DOHH2 (cell line): Measurements from ENCODE around the gene HOMER3.

Experiments used
- H3F3A ChIP-seq: fragments of 200-600 bp; sonication (generic), shearing (Covaris generic); 2 replicates; pipeline ENCODE4 v1.6.0; 2016; ENCODE audit warnings: antibody characterized with exemption, mild to moderate bottlenecking; ENCODE audit not compliant: control insufficient read depth, insufficient read depth
- H3K27ac ChIP-seq: fragments of 200-600 bp; sonication (generic); 2 replicates; pipeline ENCODE4 v1.5.1; 2014; ENCODE audit warnings: low read depth, mild to moderate bottlenecking, low read length, moderate library complexity
- H3K27me3 ChIP-seq: fragments of 200-600 bp; sonication (generic); 2 replicates; pipeline ENCODE4 v1.6.1; 2014; ENCODE audit warnings: mild to moderate bottlenecking, low read length, mixed read lengths; ENCODE audit not compliant: control insufficient read depth
- H3K36me3 ChIP-seq: fragments of 200-600 bp; sonication (generic); 2 replicates; pipeline ENCODE4 v1.6.1; 2014; ENCODE audit warnings: mild to moderate bottlenecking, low read length, moderate library complexity, mixed read lengths; ENCODE audit not compliant: control insufficient read depth
- H3K4me1 ChIP-seq: fragments of 200-600 bp; sonication (generic); 2 replicates; pipeline ENCODE4 v1.6.1; 2014; ENCODE audit warnings: mild to moderate bottlenecking, low read length, mixed read lengths; ENCODE audit not compliant: control insufficient read depth
- H3K4me2 ChIP-seq: fragments of 200-600 bp; sonication (generic); 2 replicates; pipeline ENCODE4 v1.6.0; 2014; ENCODE audit warnings: mild to moderate bottlenecking, low read length, moderate library complexity
- H3K4me3 ChIP-seq: fragments of 200-600 bp; sonication (generic); 2 replicates; pipeline ENCODE4 v1.5.1; 2014; ENCODE audit warnings: mild to moderate bottlenecking, low read length, mixed read lengths
- H3K79me2 ChIP-seq: fragments of 200-600 bp; sonication (generic); 2 replicates; pipeline ENCODE4 v1.6.1; 2014; ENCODE audit warnings: mild to moderate bottlenecking, low read length, mixed read lengths; ENCODE audit not compliant: control insufficient read depth
- H3K9me2 ChIP-seq: fragments of 200-600 bp; sonication (generic); replicated peaks from 2 replicates; pipeline ENCODE4 v1.6.1; 2014; ENCODE audit warnings: mild to moderate bottlenecking, low read length, mixed read lengths; ENCODE audit not compliant: control insufficient read depth
- H3K9me3 ChIP-seq: fragments of 200-600 bp; sonication (generic); 2 replicates; pipeline ENCODE4 v1.6.1; 2014; ENCODE audit warnings: antibody characterized with exemption, low read length, mixed read lengths; ENCODE audit not compliant: control insufficient read depth, insufficient read depth
- H4K20me1 ChIP-seq: fragments of 200-600 bp; sonication (generic); 2 replicates; pipeline ENCODE4 v1.6.0; 2014; ENCODE audit warnings: low read depth, mild to moderate bottlenecking, antibody characterized with exemption, low read length, moderate library complexity; ENCODE audit not compliant: control insufficient read depth, insufficient read depth
- CTCF ChIP-seq: fragments of 200-600 bp; sonication (generic); IDR thresholded peaks from one replicate; pipeline ENCODE4 v1.5.1; 2014; ENCODE audit warnings: antibody characterized with exemption, mild to moderate bottlenecking, low read depth, low read length; ENCODE audit not compliant: poor library complexity, severe bottlenecking
- EZH2phosphoT487 ChIP-seq: fragments of 200-600 bp; sonication (generic); IDR thresholded peaks from 2 replicates; pipeline ENCODE4 v1.6.1; 2017; ENCODE audit warnings: borderline replicate concordance, mild to moderate bottlenecking, antibody characterized with exemption, low read length, moderate library complexity, mixed read lengths

HOMER3 gene

GRCh38 chr19:18982669-18983068, 41.7 kb upstream of the HOMER3 start:
- no peaks in the 10 kb centered on the region for H3K79me2 ChIP-seq
- H3F3A ChIP-seq = no peaks in the 10 kb centered on the region
- H3K9me2 ChIP-seq = no peaks in the 10 kb centered on the region
- H3K27me3 ChIP-seq = peaks cover 2% of the 10 kb centered on the region; the same call in 1 of the 2 replicates
- no peak for TF ChIP-seq CTCF
- no peak for TF ChIP-seq EZH2phosphoT487
- H3K4me3 ChIP-seq = no peak overlapping the region
- H3K36me3 ChIP-seq = no peaks in the 10 kb centered on the region
- H3K4me1 ChIP-seq = peaks cover 7% of the 10 kb centered on the region; the same call in 1 of the 2 replicates
- no peaks in the 10 kb centered on the region for H4K20me1 ChIP-seq
- H3K9me3 ChIP-seq = no peaks in the 10 kb centered on the region
- no peak overlapping the region for H3K4me2 ChIP-seq
- H3K27ac ChIP-seq = no peak overlapping the region

DNA sequence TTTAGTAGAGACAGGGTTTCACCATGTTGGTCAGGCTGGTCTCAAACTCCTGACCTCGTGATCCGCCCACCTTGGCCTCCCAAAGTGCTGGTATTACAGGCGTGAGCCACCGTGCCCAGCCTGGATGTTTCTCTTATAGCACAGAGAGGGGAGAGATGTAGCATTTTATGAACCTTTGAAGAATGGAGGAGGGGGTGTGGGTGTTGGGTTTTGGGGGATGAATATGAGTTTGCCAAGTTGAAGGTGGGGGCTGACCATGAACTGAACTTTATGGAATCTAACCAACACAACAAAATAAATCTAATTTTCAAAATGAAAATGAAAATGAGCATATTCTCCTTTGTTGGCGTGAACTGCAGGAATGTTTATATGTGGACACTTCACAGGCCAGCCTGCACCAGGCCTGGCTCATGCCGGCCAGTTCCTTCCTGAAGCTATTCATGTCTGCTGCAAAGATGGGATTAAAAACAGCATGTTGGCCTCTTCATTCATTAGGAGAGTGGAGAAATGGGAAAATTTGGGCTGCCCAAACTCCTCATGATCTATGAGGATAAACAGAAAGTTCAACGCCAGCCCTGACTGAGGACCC, 39.5 kb upstream of the HOMER3 start:
- H3K79me2 ChIP-seq = no peaks in the 10 kb centered on the region
- no peaks in the 10 kb centered on the region for H3K4me1 ChIP-seq
- H4K20me1 ChIP-seq = no peaks in the 10 kb centered on the region
- H3K36me3 ChIP-seq = no peaks in the 10 kb centered on the region
- H3K9me2 ChIP-seq = no peaks in the 10 kb centered on the region
- H3K9me3 ChIP-seq = no peaks in the 10 kb centered on the region
- peaks cover 2% of the 10 kb centered on the region; the same call in 1 of the 2 replicates for H3K27me3 ChIP-seq
- TF ChIP-seq CTCF (no peak), EZH2phosphoT487 (no peak)
- no peak overlapping the region for H3K27ac ChIP-seq
- H3K4me3 ChIP-seq = no peak overlapping the region
- no peaks in the 10 kb centered on the region for H3F3A ChIP-seq
- no peak overlapping the region for H3K4me2 ChIP-seq

GRCh38 chr19:18978616-18979015, 37.6 kb upstream of the HOMER3 start:
- Histone ChIP-seq H3K4me3 (no peak overlapping the region), H3K79me2 (no peaks in the 10 kb centered on the region), H4K20me1 (no peaks in the 10 kb centered on the region), H3K36me3 (no peaks in the 10 kb centered on the region), H3K27ac (no peak overlapping the region), H3K9me2 (no peaks in the 10 kb centered on the region), H3K4me1 (no peaks in the 10 kb centered on the region), H3F3A (no peaks in the 10 kb centered on the region), H3K27me3 (peaks cover 2% of the 10 kb centered on the region; the same call in 1 of the 2 replicates), H3K4me2 (no peak overlapping the region), H3K9me3 (no peaks in the 10 kb centered on the region)
- TF ChIP-seq EZH2phosphoT487 (no peak), CTCF (no peak)
